ENCODE measurements around the gene FKBP6.
"Not testable (repeated sequence)": the region's sequence is repeated elsewhere in the genome, so short reads cannot be mapped to it uniquely, and the experiment has no call there.

The FKBP6 gene

GRCh38 chr7:73313521-73313906 lies 14.4 kb upstream of the FKBP6 start:
- Mint-ChIP-seq H3K36me3 (peaks cover 5% of the 10 kb centered on the region), H3K4me3 (no peak overlapping the region), H3K27ac (no peak overlapping the region), H3K27me3 (no peaks in the 10 kb centered on the region), H3K4me1 (peaks cover 10% of the 10 kb centered on the region), H3K9me3 (peaks cover 2% of the 10 kb centered on the region)
- no peak for DNase-seq
- CTCF ChIA-PET, result no interaction called here

GRCh38 chr7:73314271-73314670 lies 13.7 kb upstream of the FKBP6 start:
- Mint-ChIP-seq H3K36me3 (peaks cover under 1% of the 10 kb centered on the region), H3K4me3 (no peak overlapping the region), H3K9me3 (peaks cover under 1% of the 10 kb centered on the region), H3K27ac (no peak overlapping the region), H3K27me3 (no peaks in the 10 kb centered on the region), H3K4me1 (peaks cover 3% of the 10 kb centered on the region)
- DNase-seq, result no peak
- CTCF ChIA-PET, result interaction anchor here (1.1 kb wide), 1 partner anchor 10 kb away, joined by 6 read pairs; no protein-coding TSS in a partner anchor

GRCh38 chr7:73316521-73316920 lies 11.4 kb upstream of the FKBP6 start:
- no peaks in the 10 kb centered on the region for H3K27me3 Mint-ChIP-seq
- H3K9me3 Mint-ChIP-seq, result no peaks in the 10 kb centered on the region
- no peak overlapping the region for H3K27ac Mint-ChIP-seq
- H3K36me3 Mint-ChIP-seq, result no peaks in the 10 kb centered on the region
- CTCF ChIA-PET, result no interaction called here
- DNase-seq, result no peak
- H3K4me1 Mint-ChIP-seq, result no peaks in the 10 kb centered on the region
- H3K4me3 Mint-ChIP-seq, result no peak overlapping the region

- CTCF ChIA-PET, H3K27ac Mint-ChIP-seq, H3K4me3 Mint-ChIP-seq, H3K9me3 Mint-ChIP-seq, H3K36me3 Mint-ChIP-seq, DNase-seq, H3K4me1 Mint-ChIP-seq, H3K27me3 Mint-ChIP-seq: not testable (repeated sequence)
Measured at GRCh38 chr7:73318656-73319204, 9.2 kb upstream of the FKBP6 start.

GRCh38 chr7:73319541-73319940 lies 8.4 kb upstream of the FKBP6 start:
- H3K27me3 Mint-ChIP-seq, H3K27ac Mint-ChIP-seq, H3K4me3 Mint-ChIP-seq, CTCF ChIA-PET, H3K36me3 Mint-ChIP-seq, H3K9me3 Mint-ChIP-seq, DNase-seq: not testable (repeated sequence)
- peaks cover 14% of the 10 kb centered on the region for H3K4me1 Mint-ChIP-seq

GRCh38 chr7:73320009-73320408 lies 8.0 kb upstream of the FKBP6 start:
- H3K9me3 Mint-ChIP-seq, H3K36me3 Mint-ChIP-seq, H3K4me3 Mint-ChIP-seq, H3K27ac Mint-ChIP-seq, CTCF ChIA-PET, H3K27me3 Mint-ChIP-seq, DNase-seq: not testable (repeated sequence)
- H3K4me1 Mint-ChIP-seq, result peaks cover 17% of the 10 kb centered on the region

- Mint-ChIP-seq H3K4me3 (peak overlapping the region; percentile 34), H3K4me1 (peaks cover 18% of the 10 kb centered on the region)
- not testable (repeated sequence) for H3K27ac Mint-ChIP-seq
Measured at GRCh38 chr7:73323434-73324080, 4.4 kb upstream of the FKBP6 start.

GRCh38 chr7:73324081-73324845 lies 3.7 kb upstream of the FKBP6 start:
- DNase-seq, result peak; percentile 69
- CTCF ChIA-PET, result interaction anchor here (0.6 to 1.5 kb wide), 7 partner anchors 9 to 411 kb away, joined by 3 to 12 read pairs (median 4); no protein-coding TSS in a partner anchor
- not testable (repeated sequence) for H3K27ac Mint-ChIP-seq, H3K9me3 Mint-ChIP-seq, H3K36me3 Mint-ChIP-seq, H3K27me3 Mint-ChIP-seq
- Mint-ChIP-seq H3K4me1 (peaks cover 18% of the 10 kb centered on the region), H3K4me3 (peak overlapping the region; percentile 34)

More at GRCh38 chr7:73323434-73324080, 4.4 kb upstream of the FKBP6 start:
- CTCF ChIA-PET, result interaction anchor here (0.6 to 1.5 kb wide), 6 partner anchors 9 to 412 kb away, joined by 3 to 12 read pairs (median 4); no protein-coding TSS in a partner anchor
- H3K9me3 Mint-ChIP-seq, DNase-seq, H3K27me3 Mint-ChIP-seq, H3K36me3 Mint-ChIP-seq: not testable (repeated sequence)

- H3K9me3 Mint-ChIP-seq, H3K27ac Mint-ChIP-seq, H3K27me3 Mint-ChIP-seq, H3K36me3 Mint-ChIP-seq, DNase-seq, H3K4me3 Mint-ChIP-seq, CTCF ChIA-PET: not testable (repeated sequence)
- H3K4me1 Mint-ChIP-seq, result peaks cover 18% of the 10 kb centered on the region
Measured at GRCh38 chr7:73325424-73325823, 2.5 kb upstream of the FKBP6 start.

- DNase-seq, CTCF ChIA-PET, H3K36me3 Mint-ChIP-seq, H3K27ac Mint-ChIP-seq, H3K4me3 Mint-ChIP-seq, H3K9me3 Mint-ChIP-seq: not testable (repeated sequence)
- peaks cover 18% of the 10 kb centered on the region for H3K4me1 Mint-ChIP-seq
- peaks cover 15% of the 10 kb centered on the region for H3K27me3 Mint-ChIP-seq
Measured at GRCh38 chr7:73327449-73327848, 512 bp upstream of the FKBP6 start.

GRCh38 chr7:73328696-73329095 lies 735 bp downstream of the FKBP6 start:
- no peak for DNase-seq
- no peak overlapping the region for H3K27ac Mint-ChIP-seq
- no peaks in the 10 kb centered on the region for H3K36me3 Mint-ChIP-seq
- peaks cover 13% of the 10 kb centered on the region for H3K4me1 Mint-ChIP-seq
- CTCF ChIA-PET, result interaction anchor here (0.6 kb wide), 1 partner anchor 123 kb away, joined by 3 read pairs; no protein-coding TSS in a partner anchor
- H3K27me3 Mint-ChIP-seq, result peaks cover 9% of the 10 kb centered on the region
- no peaks in the 10 kb centered on the region for H3K9me3 Mint-ChIP-seq
- no peak overlapping the region for H3K4me3 Mint-ChIP-seq

GRCh38 chr7:73329861-73330581 lies 2.1 kb downstream of the FKBP6 start:
- Mint-ChIP-seq H3K27me3 (peaks cover 13% of the 10 kb centered on the region), H3K4me3 (no peak overlapping the region), H3K9me3 (no peaks in the 10 kb centered on the region), H3K36me3 (no peaks in the 10 kb centered on the region), H3K4me1 (peaks cover 2% of the 10 kb centered on the region), H3K27ac (no peak overlapping the region)
- CTCF ChIA-PET, result no interaction called here
- DNase-seq, result no peak

- no peaks in the 10 kb centered on the region for H3K9me3 Mint-ChIP-seq
- CTCF ChIA-PET, result no interaction called here
- peaks cover 20% of the 10 kb centered on the region for H3K27me3 Mint-ChIP-seq
- DNase-seq, result no peak
- H3K27ac Mint-ChIP-seq, result no peak overlapping the region
- peaks cover 2% of the 10 kb centered on the region for H3K4me1 Mint-ChIP-seq
- H3K36me3 Mint-ChIP-seq, result no peaks in the 10 kb centered on the region
- H3K4me3 Mint-ChIP-seq, result no peak overlapping the region
Measured at GRCh38 chr7:73330772-73331171, 2.8 kb downstream of the FKBP6 start.

- no peak overlapping the region for H3K27ac Mint-ChIP-seq
- no peaks in the 10 kb centered on the region for H3K4me1 Mint-ChIP-seq
- no peak for DNase-seq
- H3K4me3 Mint-ChIP-seq, result no peak overlapping the region
- CTCF ChIA-PET, result no interaction called here
- H3K27me3 Mint-ChIP-seq, result peaks cover 21% of the 10 kb centered on the region
- H3K36me3 Mint-ChIP-seq, result no peaks in the 10 kb centered on the region
- H3K9me3 Mint-ChIP-seq, result no peaks in the 10 kb centered on the region
Measured at GRCh38 chr7:73332447-73332846, 4.5 kb downstream of the FKBP6 start.
